WTC11 (cell line): ENCODE results near the gene CD19. TPM values are rescaled to one million over a fixed set of nuclear protein-coding genes. Genes with fewer than 3 reads are reported as not detected.

Source experiments
- IRF2 ChIP-seq: sonication (generic); formaldehyde crosslinking; IDR thresholded peaks from 2 replicates; pipeline ENCODE4 v1.8.0; 2022; ENCODE audit warnings: low read depth, missing genetic modification reagents, borderline replicate concordance
- NFYB ChIP-seq: sonication (generic); formaldehyde crosslinking; conservative IDR thresholded peaks from 2 replicates; pipeline ENCODE4 v1.8.0; 2022; ENCODE audit warnings: low read depth, missing genetic modification reagents
- RORB ChIP-seq: fragments of 250-450 bp; sonication (Bioruptor Pico); IDR thresholded peaks from 2 replicates; pipeline ENCODE4 v1.9.0; 2021; ENCODE audit warnings: mild to moderate bottlenecking
- STAT6 ChIP-seq: sonication (generic); formaldehyde crosslinking; conservative IDR thresholded peaks from 2 replicates; pipeline ENCODE4 v1.8.1; 2023; ENCODE audit warnings: mild to moderate bottlenecking, low read depth, missing genetic modification reagents, moderate library complexity
- ZNF317 ChIP-seq: sonication (generic); formaldehyde crosslinking; IDR thresholded peaks from 2 replicates; pipeline ENCODE4 v1.8.1; 2023; ENCODE audit warnings: low read depth, mild to moderate bottlenecking, moderate library complexity, missing genetic modification reagents, borderline replicate concordance
- ZNF671 ChIP-seq: fragments of 250-450 bp; sonication (Bioruptor Pico); IDR thresholded peaks from 2 replicates; pipeline ENCODE4 v1.8.0; 2021; ENCODE audit warnings: mild to moderate bottlenecking
- total RNA-seq: library from RNA; stranded (reverse); gene quantifications from 3 replicates; pipeline ENCODE4 v1.2.3, GENCODE V29; 2021
- TF ChIP-seq, protein P1 (sequence below): sonication (generic); formaldehyde crosslinking; IDR thresholded peaks from 2 replicates; pipeline ENCODE4 v1.8.0; 2023; ENCODE audit warnings: missing genetic modification reagents, mild to moderate bottlenecking, borderline replicate concordance
- TF ChIP-seq, protein P2 (sequence below): sonication (generic); formaldehyde crosslinking; IDR thresholded peaks from 2 replicates; pipeline ENCODE4 v1.8.1; 2022; ENCODE audit warnings: low read depth, missing genetic modification reagents, borderline replicate concordance
- TF ChIP-seq, protein P3 (sequence below): sonication (generic); formaldehyde crosslinking; IDR thresholded peaks from 2 replicates; pipeline ENCODE4 v1.8.1; 2023; ENCODE audit warnings: mild to moderate bottlenecking, missing genetic modification reagents, moderate library complexity
- TF ChIP-seq, protein P4 (sequence below): sonication (generic); formaldehyde crosslinking; IDR thresholded peaks from 2 replicates; pipeline ENCODE4 v1.8.1; 2022; ENCODE audit warnings: low read depth, mild to moderate bottlenecking, moderate library complexity, missing genetic modification reagents, borderline replicate concordance
- TF ChIP-seq, protein P5 (sequence below): sonication (generic); formaldehyde crosslinking; IDR thresholded peaks from 2 replicates; pipeline ENCODE4 v1.8.1; 2022; ENCODE audit warnings: missing genetic modification reagents, borderline replicate concordance

Gene CD19
- total RNA-seq, 1 experiment from 2014 or later: 0.90 TPM

DNA sequence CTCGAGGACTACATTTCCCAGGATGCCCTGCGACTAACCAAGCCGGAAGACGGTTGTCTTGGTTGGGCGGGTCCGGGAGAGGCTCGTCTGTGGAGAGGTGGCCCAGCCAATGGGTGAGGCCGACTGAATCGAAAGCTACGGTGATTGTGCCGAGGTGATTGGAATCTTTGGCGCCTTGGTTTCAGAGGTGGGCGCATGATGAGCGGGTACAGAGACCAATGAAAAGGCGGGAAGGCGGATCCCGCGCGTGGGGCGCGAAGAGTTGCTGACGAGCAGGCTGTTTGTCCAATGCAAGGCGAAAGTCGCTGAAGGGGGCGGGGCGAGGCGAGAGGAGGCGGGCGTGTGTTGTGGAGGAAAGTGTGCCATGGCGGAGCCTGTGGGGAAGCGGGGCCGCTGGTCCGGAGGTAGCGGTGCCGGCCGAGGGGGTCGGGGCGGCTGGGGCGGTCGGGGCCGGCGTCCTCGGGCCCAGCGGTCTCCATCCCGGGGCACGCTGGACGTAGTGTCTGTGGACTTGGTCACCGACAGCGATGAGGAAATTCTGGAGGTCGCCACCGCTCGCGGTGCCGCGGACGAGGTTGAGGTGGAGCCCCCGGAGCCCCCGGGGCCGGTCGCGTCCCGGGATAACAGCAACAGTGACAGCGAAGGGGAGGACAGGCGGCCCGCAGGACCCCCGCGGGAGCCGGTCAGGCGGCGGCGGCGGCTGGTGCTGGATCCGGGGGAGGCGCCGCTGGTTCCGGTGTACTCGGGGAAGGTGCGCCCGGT is 19.1 kb downstream of the CD19 start, which contains the start of gene NFATC2IP (continued):
- TF ChIP-seq, protein P1, sequence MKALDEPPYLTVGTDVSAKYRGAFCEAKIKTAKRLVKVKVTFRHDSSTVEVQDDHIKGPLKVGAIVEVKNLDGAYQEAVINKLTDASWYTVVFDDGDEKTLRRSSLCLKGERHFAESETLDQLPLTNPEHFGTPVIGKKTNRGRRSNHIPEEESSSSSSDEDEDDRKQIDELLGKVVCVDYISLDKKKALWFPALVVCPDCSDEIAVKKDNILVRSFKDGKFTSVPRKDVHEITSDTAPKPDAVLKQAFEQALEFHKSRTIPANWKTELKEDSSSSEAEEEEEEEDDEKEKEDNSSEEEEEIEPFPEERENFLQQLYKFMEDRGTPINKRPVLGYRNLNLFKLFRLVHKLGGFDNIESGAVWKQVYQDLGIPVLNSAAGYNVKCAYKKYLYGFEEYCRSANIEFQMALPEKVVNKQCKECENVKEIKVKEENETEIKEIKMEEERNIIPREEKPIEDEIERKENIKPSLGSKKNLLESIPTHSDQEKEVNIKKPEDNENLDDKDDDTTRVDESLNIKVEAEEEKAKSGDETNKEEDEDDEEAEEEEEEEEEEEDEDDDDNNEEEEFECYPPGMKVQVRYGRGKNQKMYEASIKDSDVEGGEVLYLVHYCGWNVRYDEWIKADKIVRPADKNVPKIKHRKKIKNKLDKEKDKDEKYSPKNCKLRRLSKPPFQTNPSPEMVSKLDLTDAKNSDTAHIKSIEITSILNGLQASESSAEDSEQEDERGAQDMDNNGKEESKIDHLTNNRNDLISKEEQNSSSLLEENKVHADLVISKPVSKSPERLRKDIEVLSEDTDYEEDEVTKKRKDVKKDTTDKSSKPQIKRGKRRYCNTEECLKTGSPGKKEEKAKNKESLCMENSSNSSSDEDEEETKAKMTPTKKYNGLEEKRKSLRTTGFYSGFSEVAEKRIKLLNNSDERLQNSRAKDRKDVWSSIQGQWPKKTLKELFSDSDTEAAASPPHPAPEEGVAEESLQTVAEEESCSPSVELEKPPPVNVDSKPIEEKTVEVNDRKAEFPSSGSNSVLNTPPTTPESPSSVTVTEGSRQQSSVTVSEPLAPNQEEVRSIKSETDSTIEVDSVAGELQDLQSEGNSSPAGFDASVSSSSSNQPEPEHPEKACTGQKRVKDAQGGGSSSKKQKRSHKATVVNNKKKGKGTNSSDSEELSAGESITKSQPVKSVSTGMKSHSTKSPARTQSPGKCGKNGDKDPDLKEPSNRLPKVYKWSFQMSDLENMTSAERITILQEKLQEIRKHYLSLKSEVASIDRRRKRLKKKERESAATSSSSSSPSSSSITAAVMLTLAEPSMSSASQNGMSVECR (CRISPR knock-in tag): peak; percentile 20; the same call in 1 of the 2 replicates
- TF ChIP-seq NFYB (CRISPR knock-in tag) (peak; percentile 97), ZNF317 (CRISPR knock-in tag) (no peak), IRF2 (CRISPR knock-in tag) (no peak), RORB (CRISPR knock-in tag) (no peak), STAT6 (CRISPR knock-in tag) (no peak), ZNF671 (no peak)
- TF ChIP-seq, protein P2, sequence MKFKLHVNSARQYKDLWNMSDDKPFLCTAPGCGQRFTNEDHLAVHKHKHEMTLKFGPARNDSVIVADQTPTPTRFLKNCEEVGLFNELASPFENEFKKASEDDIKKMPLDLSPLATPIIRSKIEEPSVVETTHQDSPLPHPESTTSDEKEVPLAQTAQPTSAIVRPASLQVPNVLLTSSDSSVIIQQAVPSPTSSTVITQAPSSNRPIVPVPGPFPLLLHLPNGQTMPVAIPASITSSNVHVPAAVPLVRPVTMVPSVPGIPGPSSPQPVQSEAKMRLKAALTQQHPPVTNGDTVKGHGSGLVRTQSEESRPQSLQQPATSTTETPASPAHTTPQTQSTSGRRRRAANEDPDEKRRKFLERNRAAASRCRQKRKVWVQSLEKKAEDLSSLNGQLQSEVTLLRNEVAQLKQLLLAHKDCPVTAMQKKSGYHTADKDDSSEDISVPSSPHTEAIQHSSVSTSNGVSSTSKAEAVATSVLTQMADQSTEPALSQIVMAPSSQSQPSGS: no peak
- TF ChIP-seq, protein P3, sequence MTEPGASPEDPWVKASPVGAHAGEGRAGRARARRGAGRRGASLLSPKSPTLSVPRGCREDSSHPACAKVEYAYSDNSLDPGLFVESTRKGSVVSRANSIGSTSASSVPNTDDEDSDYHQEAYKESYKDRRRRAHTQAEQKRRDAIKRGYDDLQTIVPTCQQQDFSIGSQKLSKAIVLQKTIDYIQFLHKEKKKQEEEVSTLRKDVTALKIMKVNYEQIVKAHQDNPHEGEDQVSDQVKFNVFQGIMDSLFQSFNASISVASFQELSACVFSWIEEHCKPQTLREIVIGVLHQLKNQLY: no peak
- TF ChIP-seq, protein P4, sequence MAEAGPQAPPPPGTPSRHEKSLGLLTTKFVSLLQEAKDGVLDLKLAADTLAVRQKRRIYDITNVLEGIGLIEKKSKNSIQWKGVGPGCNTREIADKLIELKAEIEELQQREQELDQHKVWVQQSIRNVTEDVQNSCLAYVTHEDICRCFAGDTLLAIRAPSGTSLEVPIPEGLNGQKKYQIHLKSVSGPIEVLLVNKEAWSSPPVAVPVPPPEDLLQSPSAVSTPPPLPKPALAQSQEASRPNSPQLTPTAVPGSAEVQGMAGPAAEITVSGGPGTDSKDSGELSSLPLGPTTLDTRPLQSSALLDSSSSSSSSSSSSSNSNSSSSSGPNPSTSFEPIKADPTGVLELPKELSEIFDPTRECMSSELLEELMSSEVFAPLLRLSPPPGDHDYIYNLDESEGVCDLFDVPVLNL (CRISPR knock-in tag): peak; percentile 90; the same call in 1 of the 2 replicates
- TF ChIP-seq, protein P5, sequence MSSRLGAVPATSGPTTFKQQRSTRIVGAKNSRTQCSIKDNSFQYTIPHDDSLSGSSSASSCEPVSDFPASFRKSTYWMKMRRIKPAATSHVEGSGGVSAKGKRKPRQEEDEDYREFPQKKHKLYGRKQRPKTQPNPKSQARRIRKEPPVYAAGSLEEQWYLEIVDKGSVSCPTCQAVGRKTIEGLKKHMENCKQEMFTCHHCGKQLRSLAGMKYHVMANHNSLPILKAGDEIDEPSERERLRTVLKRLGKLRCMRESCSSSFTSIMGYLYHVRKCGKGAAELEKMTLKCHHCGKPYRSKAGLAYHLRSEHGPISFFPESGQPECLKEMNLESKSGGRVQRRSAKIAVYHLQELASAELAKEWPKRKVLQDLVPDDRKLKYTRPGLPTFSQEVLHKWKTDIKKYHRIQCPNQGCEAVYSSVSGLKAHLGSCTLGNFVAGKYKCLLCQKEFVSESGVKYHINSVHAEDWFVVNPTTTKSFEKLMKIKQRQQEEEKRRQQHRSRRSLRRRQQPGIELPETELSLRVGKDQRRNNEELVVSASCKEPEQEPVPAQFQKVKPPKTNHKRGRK (CRISPR knock-in tag): no peak
